Articular chondrocyte of knee joint (primary cell): Measurements from ENCODE around the gene GP1BB. TPM values are rescaled to one million over a fixed set of nuclear protein-coding genes. Genes with fewer than 3 reads are reported as not detected.

Source experiments
- total RNA-seq: library from RNA; depleted of rRNA; stranded (reverse); fragments of >200 nt; gene quantifications from 2 replicates; pipeline ENCODE4 v1.2.3, GENCODE V29; 2012

The GP1BB gene
- total RNA-seq = 1.4 and 2.6 TPM in 2 replicates

GRCh38 chr22:19723232-19723982 lies at the start of gene GP1BB:
GP1BB (plus strand) TSS chr22:19723539; CDS start chr22:19723570, 31 bp downstream.

GRCh38 chr22:19714312-19715187 lies 8.8 kb upstream of the GP1BB start, which contains the start of gene SEPTIN5:
SEPTIN5 (plus strand) TSS chr22:19714503; CDS start chr22:19714589, 86 bp downstream.

GRCh38 chr22:19760058-19760950 lies 37.0 kb downstream of the GP1BB start, which contains the start of gene TBX1:
TBX1 (plus strand) TSS chr22:19760778; CDS start chr22:19760844, 66 bp downstream.

Other genes starting within 250 kb of the GP1BB start
- gene UFD1, start 244.3 kb upstream of the GP1BB start, total RNA-seq = 49.9 and 51.2 TPM in 2 replicates
- gene CDC45, start 243.6 kb upstream of the GP1BB start, total RNA-seq = 3.4 and 4.8 TPM in 2 replicates
- 0.13 and 0.76 TPM in 2 replicates for gene CLDN5, start 199.1 kb upstream of the GP1BB start, total RNA-seq
- gene SEPTIN5, start 9.0 kb upstream of the GP1BB start, total RNA-seq = 20.6 and 30.6 TPM in 2 replicates
- gene TBX1, start 37.2 kb downstream of the GP1BB start, total RNA-seq = under 0.01 TPM in 1 of 2 replicates, not detected in the other
- 3.5 and 3.8 TPM in 2 replicates for gene GNB1L, start 131.3 kb downstream of the GP1BB start, total RNA-seq
- 10.8 and 14.2 TPM in 2 replicates for gene RTL10, start 131.3 kb downstream of the GP1BB start, total RNA-seq
- gene COMT, start 218.2 kb downstream of the GP1BB start, total RNA-seq = 222 and 228 TPM in 2 replicates
- gene TXNRD2, start 218.3 kb downstream of the GP1BB start, total RNA-seq = 13.3 and 16.5 TPM in 2 replicates